GM12878 (cell line): ENCODE results near the gene VTI1A. TPM values are rescaled to one million over a fixed set of nuclear protein-coding genes. Genes with fewer than 3 reads are reported as not detected.

Experiments used
- ATAC-seq: fragments of 200-7000 bp; cut with Tn5 transposase; 3 replicates; pipeline ENCODE4 v1.9.1; 2020; ENCODE audit warnings: mild to moderate bottlenecking, moderate library complexity
- BruUV-seq: library from RNA; stranded (reverse); fragments of 400-500 nt; replicated peaks from 2 replicates; lab custom pipeline; 2021; lab: Mats Ljungman, UMichigan
- CTCF ChIA-PET: fragments of 300-600 bp; sonication (Branson Sonifier 250); formaldehyde crosslinking; extraction: SDS; loops from one replicate; lab custom pipeline; 2021; ENCODE audit warnings: inconsistent platforms; lab: Yijun Ruan, JAX
- POLR2A ChIA-PET: fragments of 350-600 bp; formaldehyde crosslinking; extraction: SDS; loops from one replicate; lab custom pipeline; 2021; ENCODE audit warnings: inconsistent platforms; lab: Charles Lee
- RAD21 ChIA-PET: fragments of 300-600 bp; sonication (Branson Sonifier 250); formaldehyde crosslinking; loops from one replicate; lab custom pipeline; 2023; ENCODE audit warnings: antibody characterized with exemption; ENCODE audit not compliant: unreplicated experiment; lab: Charles Lee
- SMC1A ChIA-PET: fragments of 300-600 bp; sonication (Branson Sonifier 250); formaldehyde crosslinking; loops from one replicate; lab custom pipeline; 2023; ENCODE audit not compliant: unreplicated experiment, uncharacterized antibody; lab: Charles Lee
- DNase-seq: peaks from one replicate; pipeline ENCODE4 v3.0.0-alpha.2; 2011; ENCODE audit warnings: low read depth, low spot score
- FAIRE-seq: peaks from 3 replicates; lab custom pipeline; 2011; peaks lifted over from hg19 to GRCh38; lab: Jason Lieb, UNC
- H2AFZ ChIP-seq: 2 replicates; pipeline ENCODE4 v1.6.0; 2011; ENCODE audit warnings: low read depth, low read length, control low read depth; ENCODE audit not compliant: control insufficient read depth
- H3K27ac ChIP-seq: 2 replicates; pipeline ENCODE4 v1.5.1; 2011; ENCODE audit warnings: control low read depth; ENCODE audit not compliant: control insufficient read depth, insufficient read depth
- H3K27me3 ChIP-seq, 2 experiments: replicated peaks in 1 of 2; 2 replicates each; pipeline versions ENCODE4 v1.6.0 to v1.6.1; 2011; ENCODE audit warnings: low read length in 1 of 2; ENCODE audit not compliant: control insufficient read depth in 2 of 2, insufficient read depth in 2 of 2
- H3K36me3 ChIP-seq, 2 experiments: 2 replicates each; pipeline ENCODE4 v1.5.1; 2011; ENCODE audit warnings: low read length in 1 of 2; ENCODE audit not compliant: control insufficient read depth in 2 of 2, insufficient read depth in 2 of 2
- H3K4me1 ChIP-seq: 2 replicates; pipeline ENCODE4 v1.6.1; 2011; ENCODE audit warnings: mild to moderate bottlenecking, low read length, moderate library complexity, mixed read lengths; ENCODE audit not compliant: control insufficient read depth, insufficient read depth
- H3K4me2 ChIP-seq: 2 replicates; pipeline ENCODE4 v1.6.0; 2011; ENCODE audit warnings: control low read depth; ENCODE audit not compliant: control insufficient read depth, insufficient read depth
- H3K4me3 ChIP-seq: fragments of 200-600 bp; sonication (generic); 2 replicates; pipeline ENCODE4 v1.5.1; 2016
- H3K79me2 ChIP-seq: 2 replicates; pipeline ENCODE4 v1.6.0; 2011; ENCODE audit warnings: low read length; ENCODE audit not compliant: control insufficient read depth, insufficient read depth
- H3K9ac ChIP-seq: 2 replicates; pipeline ENCODE4 v1.8.0; 2011; ENCODE audit warnings: low read length, control low read depth, mixed read lengths; ENCODE audit not compliant: control insufficient read depth, insufficient read depth
- H3K9me3 ChIP-seq: replicated peaks from 3 replicates; pipeline ENCODE4 v1.5.1; 2011; ENCODE audit warnings: mild to moderate bottlenecking, low read length; ENCODE audit not compliant: control insufficient read depth, insufficient read depth
- H4K20me1 ChIP-seq: 2 replicates; pipeline ENCODE4 v1.6.0; 2011; ENCODE audit not compliant: control insufficient read depth, insufficient read depth
- HCFC1 ChIP-seq: fragments of 150-350 bp; IDR thresholded peaks from 2 replicates; pipeline ENCODE4 v1.6.1; 2014; ENCODE audit warnings: low read length
- NR2C2 ChIP-seq: IDR thresholded peaks from 2 replicates; pipeline ENCODE4 v1.6.1; 2011; ENCODE audit warnings: borderline replicate concordance, low read depth; ENCODE audit not compliant: control insufficient read depth, insufficient read length
- SMARCA5 ChIP-seq: fragments of 450-650 bp; IDR thresholded peaks from 2 replicates; pipeline ENCODE4 v1.6.1; 2017; ENCODE audit warnings: mild to moderate bottlenecking
- ZNF24 ChIP-seq: fragments of 450-650 bp; IDR thresholded peaks from 2 replicates; pipeline ENCODE4 v1.6.1; 2017; ENCODE audit warnings: antibody characterized with exemption, mild to moderate bottlenecking
- ZZZ3 ChIP-seq: IDR thresholded peaks from 2 replicates; pipeline ENCODE4 v1.6.1; 2011; ENCODE audit warnings: low read depth; ENCODE audit not compliant: control insufficient read depth, insufficient read length
- WGBS: methylation state at CpG from one replicate; pipeline ENCODE4 v1.1.6; 2016; ENCODE audit warnings: low lambda C conversion rate; ENCODE audit not compliant: insufficient replicate concordance, insufficient coverage; ENCODE audit errors: missing lambda C conversion rate; 5-methylcytosine and 5-hydroxymethylcytosine counted together
- in situ Hi-C: fragments of 300-500 bp; cut with MboI; formaldehyde crosslinking; loops from 9 replicates; pipeline ENCODE4 v1.14.3; 2018; ENCODE audit warnings: mixed read lengths
- intact Hi-C: fragments of 100-400 bp; cut with micrococcal nuclease; formaldehyde crosslinking; loops from one replicate; pipeline ENCODE4 v1.14.2; 2022; ENCODE audit not compliant: unreplicated experiment
- polyA plus RNA-seq, 11 experiments: library from polyadenylated mRNA; depleted of rRNA in 4 of 11; unstranded in 6 of 11; stranded (reverse) in 5 of 11; fragments of >200 nt; fragmentation: Nextera tagmentation in 4 of 11; fragmentation: Illumina TruSeq in 1 of 11; extraction: Ambion mirVana in 4 of 11; extraction: Trizol in 1 of 11; gene quantifications; 1 replicate in 1 of 11; 2 replicates in 10 of 11; pipeline versions ENCODE4 v1.2.1 to v1.2.3, GENCODE V29; 2011 to 2016; ENCODE audit warnings: inconsistent platforms in 2 of 11, missing spikeins in 2 of 11, low read depth in 1 of 11
- total RNA-seq, 4 experiments: library from RNA; depleted of rRNA in 3 of 4; stranded (reverse); fragments of >200 nt in 3 of 4; fragmentation: Illumina TruSeq in 1 of 4; extraction: Trizol in 1 of 4; gene quantifications; 2 replicates each; pipeline versions ENCODE4 v1.2.1 to v1.2.3, GENCODE V29; 2013 to 2021
- TF ChIP-seq, protein P1 (sequence below): IDR thresholded peaks from 2 replicates; pipeline ENCODE4 v1.6.1; 2012; ENCODE audit warnings: mild to moderate bottlenecking, low read depth, low read length
- TF ChIP-seq, protein P2 (sequence below): IDR thresholded peaks from 2 replicates; pipeline ENCODE4 v1.6.1; 2011; ENCODE audit warnings: low read depth, low read length, improper control_type of control experiment, borderline replicate concordance
- TF ChIP-seq, protein P3 (sequence below): fragments of 450-650 bp; IDR thresholded peaks from 2 replicates; pipeline ENCODE4 v1.6.1; 2018; ENCODE audit warnings: mild to moderate bottlenecking, low read depth, moderate library complexity; ENCODE audit not compliant: partially characterized antibody

Gene VTI1A
- total and polyA plus RNA-seq, 10 of the 15 experiments (the other 5 are each of a cell fraction or from before 2014, with no cell fraction given): 12.4 to 43.2 (median 27.5) TPM

DNA sequence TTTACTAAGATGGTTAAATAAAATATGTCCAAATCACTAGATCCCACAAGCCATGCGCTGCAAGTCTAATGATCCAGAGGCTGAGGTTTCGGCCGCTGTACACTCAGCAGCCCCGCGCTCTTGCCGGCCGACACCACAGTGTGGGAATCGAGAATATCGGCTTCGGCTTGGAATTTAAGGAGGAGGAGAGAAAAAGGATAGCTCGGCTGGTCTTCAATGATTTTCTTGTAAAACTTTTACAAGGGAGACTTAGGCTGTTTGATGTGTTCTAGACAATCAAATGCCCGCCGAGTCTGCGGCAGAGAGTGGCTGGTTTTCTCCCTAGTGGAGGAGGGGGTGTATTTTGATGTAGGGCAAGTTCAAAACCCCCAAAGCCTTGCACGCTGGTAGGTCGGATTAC is 384.8 kb downstream of the VTI1A start:
- no peak overlapping the region for H3K4me3 ChIP-seq
- no peaks in the 10 kb centered on the region for H4K20me1 ChIP-seq
- TF ChIP-seq HCFC1 (no peak), ZZZ3 (no peak), SMARCA5 (no peak), ZNF24 (no peak), NR2C2 (no peak)
- TF ChIP-seq, protein P1, sequence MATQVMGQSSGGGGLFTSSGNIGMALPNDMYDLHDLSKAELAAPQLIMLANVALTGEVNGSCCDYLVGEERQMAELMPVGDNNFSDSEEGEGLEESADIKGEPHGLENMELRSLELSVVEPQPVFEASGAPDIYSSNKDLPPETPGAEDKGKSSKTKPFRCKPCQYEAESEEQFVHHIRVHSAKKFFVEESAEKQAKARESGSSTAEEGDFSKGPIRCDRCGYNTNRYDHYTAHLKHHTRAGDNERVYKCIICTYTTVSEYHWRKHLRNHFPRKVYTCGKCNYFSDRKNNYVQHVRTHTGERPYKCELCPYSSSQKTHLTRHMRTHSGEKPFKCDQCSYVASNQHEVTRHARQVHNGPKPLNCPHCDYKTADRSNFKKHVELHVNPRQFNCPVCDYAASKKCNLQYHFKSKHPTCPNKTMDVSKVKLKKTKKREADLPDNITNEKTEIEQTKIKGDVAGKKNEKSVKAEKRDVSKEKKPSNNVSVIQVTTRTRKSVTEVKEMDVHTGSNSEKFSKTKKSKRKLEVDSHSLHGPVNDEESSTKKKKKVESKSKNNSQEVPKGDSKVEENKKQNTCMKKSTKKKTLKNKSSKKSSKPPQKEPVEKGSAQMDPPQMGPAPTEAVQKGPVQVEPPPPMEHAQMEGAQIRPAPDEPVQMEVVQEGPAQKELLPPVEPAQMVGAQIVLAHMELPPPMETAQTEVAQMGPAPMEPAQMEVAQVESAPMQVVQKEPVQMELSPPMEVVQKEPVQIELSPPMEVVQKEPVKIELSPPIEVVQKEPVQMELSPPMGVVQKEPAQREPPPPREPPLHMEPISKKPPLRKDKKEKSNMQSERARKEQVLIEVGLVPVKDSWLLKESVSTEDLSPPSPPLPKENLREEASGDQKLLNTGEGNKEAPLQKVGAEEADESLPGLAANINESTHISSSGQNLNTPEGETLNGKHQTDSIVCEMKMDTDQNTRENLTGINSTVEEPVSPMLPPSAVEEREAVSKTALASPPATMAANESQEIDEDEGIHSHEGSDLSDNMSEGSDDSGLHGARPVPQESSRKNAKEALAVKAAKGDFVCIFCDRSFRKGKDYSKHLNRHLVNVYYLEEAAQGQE: no peak
- TF ChIP-seq, protein P2, sequence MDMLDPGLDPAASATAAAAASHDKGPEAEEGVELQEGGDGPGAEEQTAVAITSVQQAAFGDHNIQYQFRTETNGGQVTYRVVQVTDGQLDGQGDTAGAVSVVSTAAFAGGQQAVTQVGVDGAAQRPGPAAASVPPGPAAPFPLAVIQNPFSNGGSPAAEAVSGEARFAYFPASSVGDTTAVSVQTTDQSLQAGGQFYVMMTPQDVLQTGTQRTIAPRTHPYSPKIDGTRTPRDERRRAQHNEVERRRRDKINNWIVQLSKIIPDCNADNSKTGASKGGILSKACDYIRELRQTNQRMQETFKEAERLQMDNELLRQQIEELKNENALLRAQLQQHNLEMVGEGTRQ: no peak
- TF ChIP-seq, protein P3, sequence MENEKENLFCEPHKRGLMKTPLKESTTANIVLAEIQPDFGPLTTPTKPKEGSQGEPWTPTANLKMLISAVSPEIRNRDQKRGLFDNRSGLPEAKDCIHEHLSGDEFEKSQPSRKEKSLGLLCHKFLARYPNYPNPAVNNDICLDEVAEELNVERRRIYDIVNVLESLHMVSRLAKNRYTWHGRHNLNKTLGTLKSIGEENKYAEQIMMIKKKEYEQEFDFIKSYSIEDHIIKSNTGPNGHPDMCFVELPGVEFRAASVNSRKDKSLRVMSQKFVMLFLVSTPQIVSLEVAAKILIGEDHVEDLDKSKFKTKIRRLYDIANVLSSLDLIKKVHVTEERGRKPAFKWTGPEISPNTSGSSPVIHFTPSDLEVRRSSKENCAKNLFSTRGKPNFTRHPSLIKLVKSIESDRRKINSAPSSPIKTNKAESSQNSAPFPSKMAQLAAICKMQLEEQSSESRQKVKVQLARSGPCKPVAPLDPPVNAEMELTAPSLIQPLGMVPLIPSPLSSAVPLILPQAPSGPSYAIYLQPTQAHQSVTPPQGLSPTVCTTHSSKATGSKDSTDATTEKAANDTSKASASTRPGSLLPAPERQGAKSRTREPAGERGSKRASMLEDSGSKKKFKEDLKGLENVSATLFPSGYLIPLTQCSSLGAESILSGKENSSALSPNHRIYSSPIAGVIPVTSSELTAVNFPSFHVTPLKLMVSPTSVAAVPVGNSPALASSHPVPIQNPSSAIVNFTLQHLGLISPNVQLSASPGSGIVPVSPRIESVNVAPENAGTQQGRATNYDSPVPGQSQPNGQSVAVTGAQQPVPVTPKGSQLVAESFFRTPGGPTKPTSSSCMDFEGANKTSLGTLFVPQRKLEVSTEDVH: no peak
- no peaks in the 10 kb centered on the region for H3K9me3 ChIP-seq
- intact Hi-C loops (no loop called here), in situ Hi-C loops (no loop called here)
- no peaks in the 10 kb centered on the region for H3K79me2 ChIP-seq
- ATAC-seq: no peak
- ChIA-PET RAD21 (no interaction called here), SMC1A (no interaction called here), POLR2A (no interaction called here), CTCF (no interaction called here)
- H3K27me3 ChIP-seq: no peaks in the 10 kb centered on the region
- peaks cover 6% of the 10 kb centered on the region; the same call in 1 of the 2 replicates for H3K4me1 ChIP-seq
- WGBS: 97% methylated on average over 16 of the region's 16 CpGs
- H3K27ac ChIP-seq: no peak overlapping the region
- BruUV-seq: no TSS peak
- FAIRE-seq: no peak
- H2AFZ ChIP-seq: no peak overlapping the region
- H3K36me3 ChIP-seq: no peaks in the 10 kb centered on the region
- no peak overlapping the region for H3K9ac ChIP-seq
- no peak overlapping the region for H3K4me2 ChIP-seq
- DNase-seq: no peak
